ENCODE measurements around the gene FBXL7.

Gene FBXL7

DNA sequence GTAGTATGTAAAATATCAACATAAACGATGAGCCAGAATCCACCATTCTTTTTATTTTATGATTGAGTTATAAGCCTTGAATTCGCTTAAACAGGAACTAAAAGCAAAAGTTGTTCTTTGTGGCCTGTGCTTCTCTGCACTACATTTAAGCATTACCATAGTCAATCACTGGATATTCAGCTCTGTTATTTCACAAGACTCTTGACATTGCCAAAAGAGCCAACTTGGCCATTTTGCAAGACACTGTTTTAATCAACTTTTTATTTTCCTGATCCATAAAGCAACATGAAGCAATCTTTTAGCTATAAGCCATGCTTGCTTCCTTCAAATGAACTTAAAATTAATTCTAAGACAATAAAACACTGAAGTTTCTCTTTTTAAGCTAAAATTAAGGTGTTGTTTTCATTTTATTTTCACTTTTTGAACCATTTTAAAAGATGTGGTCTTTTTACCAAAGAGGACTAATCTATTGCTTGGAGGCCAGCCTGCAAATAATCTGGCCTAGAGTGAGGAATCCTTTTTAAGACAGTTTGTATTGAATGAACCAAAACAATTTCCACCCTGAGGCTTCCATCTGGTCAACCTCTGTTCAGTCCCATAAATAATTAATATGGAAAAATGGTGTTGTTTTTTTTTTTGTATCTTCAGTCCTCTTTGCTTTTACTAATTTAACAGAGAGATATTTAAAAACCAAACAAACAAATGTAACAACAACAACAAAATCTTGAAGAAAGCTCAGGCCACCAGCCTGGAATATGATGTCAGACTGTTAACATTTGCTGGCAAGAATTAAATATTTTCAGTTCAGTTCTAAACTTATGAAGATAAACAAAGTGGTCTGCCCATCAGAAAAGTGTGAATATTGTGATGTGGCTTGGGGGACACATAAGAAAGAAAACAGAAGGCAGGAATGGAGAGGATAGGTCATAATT is 405.2 kb downstream of the FBXL7 start:
- no peak for DNase-seq

DNA sequence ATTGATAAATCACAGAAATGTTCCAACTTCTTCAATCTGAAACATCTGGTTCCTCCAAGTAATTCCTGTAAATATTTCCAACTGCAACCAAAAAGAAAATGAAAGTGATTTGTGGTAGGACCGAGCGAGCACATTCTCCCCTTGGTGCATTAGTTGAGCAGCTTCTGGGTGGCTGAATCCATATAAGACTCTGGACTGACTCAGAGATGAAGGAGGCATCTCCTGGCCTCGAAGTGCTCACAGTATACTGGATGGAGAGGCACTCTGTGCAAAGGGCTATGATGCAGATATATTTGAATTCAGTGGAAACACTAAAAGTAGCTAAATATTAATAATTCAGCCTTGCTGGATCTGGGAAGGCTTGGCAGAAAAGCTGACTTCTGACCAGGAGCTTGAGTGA is 414.7 kb downstream of the FBXL7 start:
- no peak for DNase-seq

DNA sequence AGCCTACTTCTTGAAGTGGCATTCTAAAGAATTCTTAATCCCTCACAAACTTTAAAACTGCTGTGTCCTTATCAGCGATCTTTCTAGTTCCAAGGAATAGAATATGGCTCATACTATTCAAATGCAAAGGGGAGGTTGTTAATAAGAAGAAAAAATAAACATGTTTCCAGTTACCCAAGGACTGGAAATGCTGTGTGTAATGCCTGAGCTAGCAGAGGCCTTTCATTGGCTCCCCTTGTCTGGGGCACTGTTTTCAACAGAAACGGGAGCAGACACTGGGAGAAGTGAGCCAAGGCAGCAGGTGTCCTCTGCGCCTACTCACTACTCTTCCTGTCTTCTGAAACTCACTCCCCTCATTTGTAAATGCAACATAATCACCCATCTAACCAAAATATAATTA is 426.6 kb downstream of the FBXL7 start:
- no peak for DNase-seq

DNA sequence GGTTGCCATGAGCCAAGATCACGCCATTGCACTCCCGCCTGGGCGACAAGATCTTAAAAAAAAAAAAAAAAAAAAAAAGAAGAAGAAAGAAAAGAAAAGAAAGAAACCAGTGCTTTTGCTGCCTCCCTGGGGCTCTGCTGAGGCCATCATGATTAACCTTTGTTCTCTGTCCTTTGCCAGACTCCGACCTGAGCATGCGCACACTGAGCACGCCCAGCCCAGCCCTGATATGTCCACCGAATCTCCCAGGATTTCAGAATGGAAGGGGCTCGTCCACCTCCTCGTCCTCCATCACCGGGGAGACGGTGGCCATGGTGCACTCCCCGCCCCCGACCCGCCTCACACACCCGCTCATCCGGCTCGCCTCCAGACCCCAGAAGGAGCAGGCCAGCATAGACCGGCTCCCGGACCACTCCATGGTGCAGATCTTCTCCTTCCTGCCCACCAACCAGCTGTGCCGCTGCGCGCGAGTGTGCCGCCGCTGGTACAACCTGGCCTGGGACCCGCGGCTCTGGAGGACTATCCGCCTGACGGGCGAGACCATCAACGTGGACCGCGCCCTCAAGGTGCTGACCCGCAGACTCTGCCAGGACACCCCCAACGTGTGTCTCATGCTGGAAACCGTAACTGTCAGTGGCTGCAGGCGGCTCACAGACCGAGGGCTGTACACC is 427.9 kb downstream of the FBXL7 start:
- no peak for DNase-seq

DNA sequence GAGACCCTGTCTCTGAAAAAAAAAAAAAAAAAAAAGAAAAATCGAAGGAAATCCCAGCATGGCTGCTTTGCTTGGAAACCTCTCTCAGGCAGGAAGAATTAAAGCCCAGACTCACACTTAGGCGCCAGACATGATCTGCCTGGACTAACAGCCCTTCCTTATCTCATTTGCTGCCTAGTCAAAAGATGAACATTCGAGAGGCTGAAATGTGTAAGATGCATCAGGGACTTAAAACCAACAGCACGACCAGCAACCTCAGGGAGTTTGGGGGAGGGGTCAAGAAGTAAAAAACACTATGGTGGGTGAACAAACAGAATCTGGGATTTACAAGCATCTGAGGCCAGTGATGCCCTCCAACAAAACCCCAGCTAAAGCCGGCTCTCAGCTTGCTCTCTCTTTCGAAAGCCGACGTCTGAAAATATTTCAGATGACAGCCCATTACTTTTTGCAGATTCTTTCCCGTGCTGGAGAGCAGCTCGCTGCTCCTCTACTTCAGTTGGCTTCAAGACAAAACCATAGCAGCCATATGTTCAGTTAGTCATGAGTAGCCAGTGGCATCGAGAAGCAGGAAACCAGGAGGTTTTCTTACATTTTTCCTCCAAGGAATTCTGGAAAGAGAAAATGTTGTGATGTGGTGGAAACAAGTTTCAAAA is 429.8 kb downstream of the FBXL7 start:
- DNase-seq, result no peak

DNA sequence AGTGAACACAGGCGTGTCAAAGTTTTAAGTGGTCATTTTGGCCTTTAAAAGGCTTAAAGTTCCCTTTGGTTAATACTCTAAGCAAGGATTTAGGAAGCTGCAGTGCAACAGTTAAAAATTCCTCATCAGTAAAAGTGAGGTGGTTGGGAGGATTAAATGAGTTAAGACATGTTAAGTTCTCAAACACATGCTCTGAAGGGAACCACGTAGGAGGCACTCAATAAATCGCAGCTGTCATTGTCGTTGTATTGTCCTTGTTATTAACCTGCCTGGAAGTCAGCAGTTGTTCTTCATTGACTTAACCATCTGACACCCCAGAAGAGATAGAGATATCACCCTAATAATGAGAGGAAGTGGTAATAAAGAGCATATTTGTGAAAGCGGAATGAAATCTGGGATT is 432.1 kb downstream of the FBXL7 start:
- DNase-seq, result no peak

DNA sequence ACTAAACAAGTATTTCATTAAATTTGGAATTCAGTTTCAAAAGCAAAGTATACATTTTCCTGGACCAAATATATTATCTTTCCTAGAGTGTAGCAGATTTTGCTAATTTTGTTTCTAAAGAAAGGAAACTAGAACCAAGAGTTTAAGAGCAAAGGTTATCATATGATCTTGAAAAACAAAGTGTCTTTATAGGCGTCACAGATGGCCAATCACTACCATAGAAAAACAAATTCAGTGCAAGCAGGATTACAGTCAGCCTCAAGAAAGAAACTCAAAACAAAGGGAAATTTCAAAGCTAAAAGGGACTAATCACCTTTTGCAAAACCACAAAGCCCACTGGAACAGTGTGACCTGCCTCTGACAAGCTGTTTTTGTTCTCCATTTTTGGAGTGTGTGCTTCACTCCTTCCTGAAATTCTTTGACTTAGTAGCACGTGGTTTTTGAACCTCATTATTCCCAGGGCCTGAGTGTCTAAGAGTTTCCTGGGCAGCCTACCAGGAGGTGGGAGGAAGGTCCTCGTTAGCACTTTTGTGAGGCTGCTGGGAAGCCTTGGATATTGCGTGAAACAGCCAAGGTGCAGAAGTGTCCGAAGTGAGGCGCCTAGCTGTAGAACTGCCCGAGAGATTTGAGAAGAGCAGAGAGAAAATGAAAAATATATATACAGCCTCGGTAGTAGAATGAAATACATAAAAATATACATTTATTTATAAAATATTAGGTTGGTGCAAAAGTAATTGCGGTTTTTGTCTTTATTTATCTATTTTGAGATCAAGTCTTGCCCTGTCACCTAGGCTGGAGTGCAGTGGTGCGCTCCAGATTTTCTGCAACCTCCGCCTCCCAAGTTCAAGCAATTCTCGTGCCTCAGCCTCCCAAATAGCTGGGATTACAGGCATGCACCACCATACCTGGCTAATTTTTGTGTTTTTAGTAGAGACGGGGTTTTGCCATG is 433.6 kb downstream of the FBXL7 start:
- no peak for DNase-seq

DNA sequence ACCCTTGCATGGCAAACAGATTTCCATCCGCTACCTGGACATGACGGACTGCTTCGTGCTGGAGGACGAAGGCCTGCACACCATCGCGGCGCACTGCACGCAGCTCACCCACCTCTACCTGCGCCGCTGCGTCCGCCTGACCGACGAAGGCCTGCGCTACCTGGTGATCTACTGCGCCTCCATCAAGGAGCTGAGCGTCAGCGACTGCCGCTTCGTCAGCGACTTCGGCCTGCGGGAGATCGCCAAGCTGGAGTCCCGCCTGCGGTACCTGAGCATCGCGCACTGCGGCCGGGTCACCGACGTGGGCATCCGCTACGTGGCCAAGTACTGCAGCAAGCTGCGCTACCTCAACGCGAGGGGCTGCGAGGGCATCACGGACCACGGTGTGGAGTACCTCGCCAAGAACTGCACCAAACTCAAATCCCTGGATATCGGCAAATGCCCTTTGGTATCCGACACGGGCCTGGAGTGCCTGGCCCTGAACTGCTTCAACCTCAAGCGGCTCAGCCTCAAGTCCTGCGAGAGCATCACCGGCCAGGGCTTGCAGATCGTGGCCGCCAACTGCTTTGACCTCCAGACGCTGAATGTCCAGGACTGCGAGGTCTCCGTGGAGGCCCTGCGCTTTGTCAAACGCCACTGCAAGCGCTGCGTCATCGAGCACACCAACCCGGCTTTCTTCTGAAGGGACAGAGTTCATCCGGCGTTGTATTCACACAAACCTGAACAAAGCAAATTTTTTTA is 436.7 kb downstream of the FBXL7 start:
- no peak for DNase-seq

DNA sequence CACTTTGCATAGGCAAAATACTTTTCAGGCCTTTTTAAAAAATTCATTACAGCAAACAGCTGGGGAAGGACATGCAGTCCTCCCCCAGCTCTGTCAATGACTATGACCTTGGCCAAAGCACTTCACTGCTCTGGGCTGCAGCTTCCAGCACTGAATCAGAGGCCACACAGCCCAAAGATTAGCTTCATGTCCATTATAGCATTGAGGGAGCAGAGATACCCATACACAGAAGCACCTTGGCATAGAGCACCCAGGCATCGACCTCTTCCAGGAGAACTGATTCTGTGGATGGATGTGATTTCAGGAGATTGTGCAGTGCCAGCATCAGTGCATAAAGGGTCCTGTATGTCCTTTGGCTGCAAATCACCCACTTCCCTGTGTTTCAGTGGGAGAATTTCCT is 437.7 kb downstream of the FBXL7 start:
- no peak for DNase-seq

DNA sequence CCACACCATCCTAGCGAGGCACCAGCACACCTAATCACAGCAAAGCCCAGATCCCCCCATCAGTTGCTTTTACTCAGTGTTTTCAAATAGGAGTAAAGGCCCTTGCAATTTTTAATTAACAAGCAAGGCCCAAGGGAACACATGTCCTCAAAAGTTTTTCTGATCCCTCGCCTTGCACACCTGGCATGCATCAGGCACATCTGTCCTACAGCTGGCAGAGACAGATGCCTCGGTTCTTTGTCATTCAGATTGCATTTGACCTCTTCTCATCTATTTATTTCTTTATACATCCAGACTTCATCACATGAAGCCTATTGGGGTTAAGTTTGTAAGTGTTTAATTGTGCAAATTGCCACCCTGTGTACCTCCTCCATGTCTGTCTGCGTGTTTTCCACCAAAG is 438.2 kb downstream of the FBXL7 start:
- DNase-seq, result no peak

DNA sequence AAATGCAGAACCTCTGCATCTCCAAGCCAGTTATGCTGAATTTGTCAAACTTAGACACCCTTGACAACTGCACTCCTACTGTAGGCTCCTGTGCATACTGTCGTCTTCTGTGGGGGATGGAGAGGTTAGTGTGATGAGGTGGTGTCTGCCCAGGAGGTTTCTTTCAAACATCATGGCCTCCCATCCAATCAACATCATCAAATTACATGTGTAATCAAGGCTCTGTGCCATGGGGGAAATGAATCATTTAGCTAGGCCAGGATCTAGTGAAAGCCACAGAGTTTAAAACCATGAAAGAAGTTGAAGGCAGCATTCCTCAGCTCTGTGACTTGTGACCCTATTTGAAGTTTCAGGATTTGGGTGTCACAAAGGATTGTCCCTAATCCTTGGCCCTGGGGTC is 439.0 kb downstream of the FBXL7 start:
- no peak for DNase-seq

DNA sequence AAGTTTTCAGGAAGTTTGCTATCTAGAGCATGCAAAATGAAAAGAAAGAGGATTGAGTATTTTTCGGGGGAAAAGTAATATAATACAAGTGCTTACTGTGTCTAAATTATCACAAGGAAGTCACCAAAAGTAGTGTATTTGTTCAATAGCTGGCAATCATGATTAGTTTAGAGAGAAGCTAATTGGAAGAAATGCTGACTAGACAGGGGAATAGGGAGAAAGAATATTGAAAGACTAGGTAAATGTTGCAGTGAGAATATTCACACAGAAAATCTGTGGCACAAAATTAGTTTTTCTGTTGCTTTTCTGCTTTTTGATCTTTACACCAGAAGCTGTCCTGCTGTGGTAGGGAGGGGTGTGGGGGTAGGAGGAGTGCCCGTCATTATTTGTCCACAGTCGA is 440.9 kb downstream of the FBXL7 start:
- DNase-seq, result no peak

DNA sequence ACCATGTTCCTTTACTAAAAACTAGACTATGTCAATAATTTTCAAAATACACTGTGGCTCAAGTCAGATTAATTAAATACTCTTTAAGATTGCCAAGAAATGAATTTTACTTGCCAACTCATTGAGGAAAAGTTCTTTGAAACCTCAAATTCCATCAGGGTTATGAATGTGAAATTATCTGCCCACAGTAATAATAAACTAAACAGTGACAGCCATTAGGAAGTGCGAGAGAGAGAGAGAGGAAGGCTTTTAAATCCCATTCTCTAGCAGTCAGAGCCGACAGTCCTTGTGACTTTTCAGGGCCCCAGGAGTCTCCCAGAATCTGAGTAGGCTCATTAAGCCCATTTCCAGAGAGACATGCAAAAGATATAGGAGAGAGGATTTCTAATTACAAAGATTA is 443.5 kb downstream of the FBXL7 start:
- no peak for DNase-seq

DNA sequence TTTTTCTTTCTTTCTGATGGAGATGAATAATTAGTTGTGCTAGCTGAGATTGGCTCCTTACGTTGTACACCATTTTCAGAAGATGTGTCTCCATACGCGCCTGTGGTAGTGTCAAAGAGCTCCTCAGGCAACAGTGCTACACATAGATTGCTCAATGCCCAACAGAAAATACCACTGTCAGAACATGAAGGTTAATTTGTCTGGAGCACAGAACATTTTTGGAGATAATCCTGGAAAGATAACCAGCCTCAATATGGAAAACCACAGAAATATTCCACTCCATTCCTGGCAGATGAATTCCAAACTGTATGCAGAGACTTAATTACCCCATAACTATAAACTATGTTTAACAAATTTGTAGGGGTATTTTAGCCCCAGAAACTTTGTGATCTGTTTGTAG is 446.0 kb downstream of the FBXL7 start:
- no peak for DNase-seq

DNA sequence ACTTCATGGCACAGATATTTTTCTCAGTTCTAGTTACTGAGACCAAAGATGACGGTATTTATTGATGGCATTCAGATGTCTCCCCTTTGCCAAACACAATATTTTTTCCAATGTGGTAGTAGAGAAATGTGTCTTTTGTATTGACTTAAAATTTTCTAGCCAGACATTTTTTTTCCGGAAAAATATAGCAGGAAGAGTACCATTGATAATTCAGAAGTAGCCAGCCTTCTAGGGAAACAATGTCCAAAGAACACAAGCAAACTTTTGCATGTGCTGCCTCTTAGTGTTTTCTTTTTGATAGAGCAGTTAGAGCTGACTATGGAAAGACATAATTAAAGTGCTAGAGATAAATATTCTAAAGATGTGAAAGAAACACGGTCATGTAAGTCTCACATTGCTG is 448.2 kb downstream of the FBXL7 start:
- DNase-seq, result no peak

DNA sequence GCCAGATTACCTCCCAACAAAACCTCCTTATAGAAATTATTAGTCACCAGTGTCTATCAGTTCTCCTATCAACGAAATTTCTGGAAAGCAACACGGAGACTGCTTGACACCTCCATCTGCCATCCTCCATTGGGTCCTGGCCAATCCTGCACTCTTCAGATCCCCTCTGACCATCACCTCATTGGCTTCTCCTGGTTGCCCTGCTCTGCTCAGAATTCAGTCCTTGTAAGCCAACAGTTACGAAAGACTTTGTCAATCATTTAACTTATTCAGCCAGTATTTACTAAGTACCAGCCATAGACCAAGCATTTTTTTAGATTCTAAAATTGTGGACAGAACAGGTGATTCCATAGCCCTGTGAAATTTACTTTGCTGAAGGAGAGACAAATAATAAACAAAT is 451.1 kb downstream of the FBXL7 start:
- DNase-seq, result no peak

DNA sequence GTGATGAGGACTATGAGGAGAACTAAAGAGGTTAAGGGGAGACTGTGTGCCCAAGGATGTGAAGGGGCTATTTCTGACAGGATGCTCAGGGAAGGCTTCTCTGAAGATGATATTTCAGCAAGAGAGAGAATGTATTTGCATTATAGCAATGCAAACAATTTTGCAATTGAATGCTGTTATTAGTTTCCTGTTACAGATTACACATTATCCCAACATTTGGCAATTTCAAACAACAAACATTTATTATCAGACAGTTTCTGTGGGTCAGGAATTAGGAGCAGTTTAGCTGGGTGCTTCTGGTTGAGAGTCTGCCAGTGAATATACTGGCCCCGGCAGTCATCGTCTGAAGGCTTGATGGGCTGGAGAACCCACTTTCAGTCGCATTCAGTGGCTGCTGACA is 451.6 kb downstream of the FBXL7 start:
- no peak for DNase-seq

DNA sequence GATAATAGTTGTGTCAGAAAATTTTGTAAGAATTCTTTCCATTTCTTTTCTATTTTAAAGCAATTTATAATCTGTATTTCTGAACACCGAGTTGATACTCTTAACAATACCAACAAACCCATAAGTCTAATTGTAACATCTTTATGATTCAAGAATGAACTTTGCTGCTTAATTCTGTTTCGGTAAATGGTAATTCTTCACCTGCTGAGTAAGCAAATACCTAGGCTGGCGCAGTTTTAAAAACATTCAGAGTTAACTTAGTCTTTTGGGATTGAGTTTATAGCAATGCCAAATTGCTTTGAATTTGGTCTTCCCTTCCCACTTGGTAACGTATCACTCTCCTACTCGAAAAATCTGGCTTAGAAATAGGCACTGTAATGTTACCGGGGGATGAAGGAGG is 456.6 kb downstream of the FBXL7 start:
- DNase-seq, result no peak

DNA sequence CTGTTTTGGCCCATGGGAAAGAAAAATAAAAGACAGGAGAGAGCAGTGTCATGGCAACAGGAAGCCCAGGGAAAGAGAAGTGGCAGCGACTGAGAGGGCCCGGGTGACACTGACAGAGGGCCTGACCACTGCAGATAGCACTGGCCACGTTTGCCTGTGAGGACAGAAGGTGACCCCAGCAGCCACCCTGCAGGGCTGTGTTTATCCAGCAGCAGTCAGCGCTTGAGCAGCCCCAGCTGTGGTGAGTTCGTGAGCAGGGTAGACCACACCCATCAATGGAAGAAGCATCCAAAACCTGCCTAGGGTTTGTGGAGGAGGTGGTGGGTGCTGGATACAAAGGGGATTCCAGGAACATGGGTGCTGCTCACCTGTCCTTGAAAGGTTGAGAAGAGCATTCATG is 457.1 kb downstream of the FBXL7 start:
- no peak for DNase-seq

DNA sequence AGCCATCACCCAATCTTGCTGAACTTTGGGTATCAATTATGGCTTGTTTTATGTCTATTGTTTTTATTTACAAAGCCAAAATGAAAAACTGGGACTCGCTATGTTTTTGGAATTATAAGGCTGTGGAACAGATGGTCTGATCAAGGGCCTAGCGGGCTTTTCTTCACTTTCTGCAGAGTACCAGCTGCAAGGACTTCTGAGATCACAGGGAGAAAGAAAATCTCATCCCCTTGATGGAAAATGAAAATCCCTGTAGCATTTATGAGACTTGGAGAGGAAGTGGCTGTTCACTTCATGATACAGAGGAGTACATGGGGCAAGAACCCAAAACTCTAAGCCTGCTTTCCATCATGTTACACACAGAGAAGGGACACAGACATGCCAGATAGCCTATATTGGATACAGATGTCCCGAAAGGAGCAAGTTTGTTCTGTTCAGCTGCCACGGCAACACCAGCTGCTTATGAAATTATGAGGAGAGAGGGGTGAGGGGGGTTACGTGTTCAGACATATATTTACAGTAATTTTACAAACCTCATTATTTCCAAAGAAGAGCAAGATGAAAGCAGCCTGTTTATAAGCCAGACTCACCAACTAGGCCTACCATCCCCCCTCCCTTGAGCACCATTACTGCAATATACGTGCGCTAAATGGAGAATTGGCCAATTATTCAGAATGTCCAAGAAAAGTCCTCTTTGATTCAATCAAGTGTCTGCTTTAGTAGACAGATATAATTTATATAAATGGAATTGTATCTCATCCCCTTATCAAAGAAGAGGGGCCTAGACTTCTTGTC is 459.6 kb downstream of the FBXL7 start:
- no peak for DNase-seq

DNA sequence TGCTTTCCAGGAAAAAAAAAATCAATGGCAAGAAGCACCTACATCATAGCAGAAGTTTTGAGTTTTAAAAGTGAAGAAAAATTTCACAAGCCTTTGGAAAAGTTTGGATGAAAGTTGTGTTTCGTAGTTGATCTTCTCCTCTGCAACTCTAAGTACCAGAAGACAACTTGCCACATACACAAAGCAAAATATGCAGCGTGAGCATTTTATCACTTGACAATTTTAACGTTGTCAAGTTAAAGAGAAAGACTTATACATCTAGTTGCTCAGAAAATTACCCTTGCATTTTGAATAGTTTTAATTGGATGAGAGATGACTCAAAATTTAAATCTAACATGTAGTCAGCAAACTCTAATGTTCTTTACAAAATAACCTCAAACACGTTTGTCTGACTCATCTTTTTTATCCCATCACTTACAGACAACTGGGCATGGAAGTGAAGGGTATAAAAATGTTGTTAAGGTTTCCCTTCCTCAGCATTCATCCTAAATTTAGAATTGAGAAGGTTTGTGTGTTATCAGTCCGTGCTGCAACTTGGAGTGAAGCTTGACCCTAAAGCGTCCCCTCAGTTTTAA is 466.2 kb downstream of the FBXL7 start:
- DNase-seq, result no peak

Measured in activated CD4-positive, alpha-beta T cell treated with anti-CD3 and anti-CD28 coated beads, Interleukin-2, amount 50 U/mL, for 16 hours (primary cell).